SK-N-SH treated with all-trans-retinoic acid at 6 μM for 48 hours (cell line): ENCODE measurements around the gene SENP1.

ENCODE experiments used
- ARNTL ChIP-seq: fragments of 450-650 bp; formaldehyde crosslinking; IDR thresholded peaks from 2 replicates; pipeline ENCODE4 v1.5.0; 2020; ENCODE audit warnings: low read depth, mild to moderate bottlenecking, moderate library complexity, borderline replicate concordance
- ESRRG ChIP-seq: fragments of 250-450 bp; sonication (Bioruptor Pico); IDR thresholded peaks from 2 replicates; pipeline ENCODE4 v1.6.1; 2021; ENCODE audit warnings: mild to moderate bottlenecking
- GLIS3 ChIP-seq: fragments of 250-450 bp; sonication (Bioruptor Pico); IDR thresholded peaks from 2 replicates; pipeline ENCODE4 v1.5.0; 2020; ENCODE audit warnings: mild to moderate bottlenecking, moderate library complexity
- ISL1 ChIP-seq: fragments of 250-450 bp; sonication (Bioruptor Pico); IDR thresholded peaks from 2 replicates; pipeline ENCODE4 v2.1.2; 2022; ENCODE audit warnings: mild to moderate bottlenecking, moderate library complexity
- OSR1 ChIP-seq: fragments of 250-450 bp; sonication (Bioruptor Pico); IDR thresholded peaks from 2 replicates; pipeline ENCODE4 v1.8.0; 2022; ENCODE audit warnings: moderate library complexity, mild to moderate bottlenecking, inconsistent platforms
- RARB ChIP-seq: fragments of 250-450 bp; sonication (Bioruptor Pico); IDR thresholded peaks from 2 replicates; pipeline ENCODE4 v1.8.0; 2021; ENCODE audit warnings: mild to moderate bottlenecking, moderate library complexity
- ZFP30 ChIP-seq: fragments of 450-650 bp; formaldehyde crosslinking; IDR thresholded peaks from 2 replicates; pipeline ENCODE4 v1.5.0; 2022; ENCODE audit warnings: mild to moderate bottlenecking, moderate library complexity
- ZNF8 ChIP-seq: fragments of 450-650 bp; formaldehyde crosslinking; IDR thresholded peaks from 2 replicates; pipeline ENCODE4 v1.5.0; 2020; ENCODE audit warnings: mild to moderate bottlenecking, moderate library complexity
- TF ChIP-seq, protein P1 (sequence below): fragments of 250-450 bp; sonication (Bioruptor Pico); IDR thresholded peaks from 2 replicates; pipeline ENCODE4 v1.8.0; 2020; ENCODE audit warnings: mild to moderate bottlenecking, moderate library complexity, borderline replicate concordance
- TF ChIP-seq, protein P2 (sequence below): fragments of 250-450 bp; sonication (Bioruptor Pico); IDR thresholded peaks from 2 replicates; pipeline ENCODE4 v1.5.1; 2020; ENCODE audit warnings: low read depth, mild to moderate bottlenecking, moderate library complexity

GRCh38 chr12:48122065-48122834 lies 16.4 kb upstream of the SENP1 start:
- no peak for TF ChIP-seq ZFP30 (CRISPR knock-in tag)
- TF ChIP-seq ISL1 (CRISPR knock-in tag) = no peak
- no peak for TF ChIP-seq OSR1 (CRISPR knock-in tag)
- TF ChIP-seq, protein P1, sequence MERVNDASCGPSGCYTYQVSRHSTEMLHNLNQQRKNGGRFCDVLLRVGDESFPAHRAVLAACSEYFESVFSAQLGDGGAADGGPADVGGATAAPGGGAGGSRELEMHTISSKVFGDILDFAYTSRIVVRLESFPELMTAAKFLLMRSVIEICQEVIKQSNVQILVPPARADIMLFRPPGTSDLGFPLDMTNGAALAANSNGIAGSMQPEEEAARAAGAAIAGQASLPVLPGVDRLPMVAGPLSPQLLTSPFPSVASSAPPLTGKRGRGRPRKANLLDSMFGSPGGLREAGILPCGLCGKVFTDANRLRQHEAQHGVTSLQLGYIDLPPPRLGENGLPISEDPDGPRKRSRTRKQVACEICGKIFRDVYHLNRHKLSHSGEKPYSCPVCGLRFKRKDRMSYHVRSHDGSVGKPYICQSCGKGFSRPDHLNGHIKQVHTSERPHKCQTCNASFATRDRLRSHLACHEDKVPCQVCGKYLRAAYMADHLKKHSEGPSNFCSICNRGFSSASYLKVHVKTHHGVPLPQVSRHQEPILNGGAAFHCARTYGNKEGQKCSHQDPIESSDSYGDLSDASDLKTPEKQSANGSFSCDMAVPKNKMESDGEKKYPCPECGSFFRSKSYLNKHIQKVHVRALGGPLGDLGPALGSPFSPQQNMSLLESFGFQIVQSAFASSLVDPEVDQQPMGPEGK (CRISPR knock-in tag) = no peak
- TF ChIP-seq, protein P2, sequence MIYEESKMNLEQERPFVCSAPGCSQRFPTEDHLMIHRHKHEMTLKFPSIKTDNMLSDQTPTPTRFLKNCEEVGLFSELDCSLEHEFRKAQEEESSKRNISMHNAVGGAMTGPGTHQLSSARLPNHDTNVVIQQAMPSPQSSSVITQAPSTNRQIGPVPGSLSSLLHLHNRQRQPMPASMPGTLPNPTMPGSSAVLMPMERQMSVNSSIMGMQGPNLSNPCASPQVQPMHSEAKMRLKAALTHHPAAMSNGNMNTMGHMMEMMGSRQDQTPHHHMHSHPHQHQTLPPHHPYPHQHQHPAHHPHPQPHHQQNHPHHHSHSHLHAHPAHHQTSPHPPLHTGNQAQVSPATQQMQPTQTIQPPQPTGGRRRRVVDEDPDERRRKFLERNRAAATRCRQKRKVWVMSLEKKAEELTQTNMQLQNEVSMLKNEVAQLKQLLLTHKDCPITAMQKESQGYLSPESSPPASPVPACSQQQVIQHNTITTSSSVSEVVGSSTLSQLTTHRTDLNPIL (CRISPR knock-in tag) = no peak
- TF ChIP-seq ESRRG (CRISPR knock-in tag) = no peak
- no peak for TF ChIP-seq ZNF8
- no peak for TF ChIP-seq GLIS3
- no peak for TF ChIP-seq RARB (CRISPR knock-in tag)
- no peak for TF ChIP-seq ARNTL
